Mesothelial cell of epicardium (in vitro differentiated cells): ENCODE results near the gene KCNQ5. TPM values are rescaled to one million over a fixed set of nuclear protein-coding genes. Genes with fewer than 3 reads are reported as not detected.

Source experiments
- DNase-seq, 2 experiments: peaks; one replicate each; pipeline ENCODE4 v3.0.0; 2021; ENCODE audit warnings: low spot score in 2 of 2; ENCODE audit not compliant: unreplicated experiment in 2 of 2
- H3K27ac Mint-ChIP-seq: 2 replicates; pipeline ENCODE4 v1.8.0; 2021; ENCODE audit warnings: mixed read lengths
- H3K27me3 Mint-ChIP-seq: 2 replicates; pipeline ENCODE4 v1.8.0; 2021; ENCODE audit warnings: low read depth, mixed read lengths
- H3K36me3 Mint-ChIP-seq: 2 replicates; pipeline ENCODE4 v1.8.0; 2021; ENCODE audit warnings: mixed read lengths
- H3K4me1 Mint-ChIP-seq: 2 replicates; pipeline ENCODE4 v1.8.0; 2021; ENCODE audit warnings: mixed read lengths
- H3K4me3 Mint-ChIP-seq: 2 replicates; pipeline ENCODE4 v1.8.0; 2021; ENCODE audit warnings: mild to moderate bottlenecking, moderate library complexity, mixed read lengths
- H3K9me3 Mint-ChIP-seq: 2 replicates; pipeline ENCODE4 v1.8.0; 2021; ENCODE audit warnings: mixed read lengths
- total RNA-seq: library from RNA; stranded (reverse); gene quantifications from 3 replicates; pipeline ENCODE4 v1.2.1, GENCODE V29; 2021
- TF ChIP-seq, protein P1 (sequence below): fragments of 200-600 bp; sonication (generic); IDR thresholded peaks from one replicate; pipeline ENCODE4 v1.5.0; 2021; ENCODE audit warnings: antibody characterized with exemption; ENCODE audit not compliant: unreplicated experiment

Gene KCNQ5
- total RNA-seq, 1 donor from 2014 or later, result 4.8 TPM

DNA sequence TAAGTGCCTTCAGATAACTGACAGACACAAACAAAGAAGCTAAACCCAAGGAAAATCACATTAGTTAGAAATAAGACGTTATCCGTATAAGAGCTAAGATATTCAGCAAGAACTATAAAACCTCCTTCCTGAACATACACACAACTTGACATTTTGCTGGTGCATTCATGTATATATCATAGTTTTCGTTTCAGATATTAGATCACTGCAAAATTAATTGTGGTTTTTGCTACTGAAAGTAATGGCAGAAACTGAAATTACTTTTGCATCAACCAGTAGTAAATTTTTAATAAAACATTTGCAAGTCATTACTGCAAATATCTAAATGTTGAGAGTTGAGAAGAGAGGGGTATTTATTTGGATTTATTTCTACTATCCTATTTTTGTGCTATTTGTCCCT lies 26.1 kb upstream of the KCNQ5 start:
- Mint-ChIP-seq H3K27me3 (peaks cover 18% of the 10 kb centered on the region), H3K9me3 (peaks cover 5% of the 10 kb centered on the region), H3K27ac (no peak overlapping the region)

DNA sequence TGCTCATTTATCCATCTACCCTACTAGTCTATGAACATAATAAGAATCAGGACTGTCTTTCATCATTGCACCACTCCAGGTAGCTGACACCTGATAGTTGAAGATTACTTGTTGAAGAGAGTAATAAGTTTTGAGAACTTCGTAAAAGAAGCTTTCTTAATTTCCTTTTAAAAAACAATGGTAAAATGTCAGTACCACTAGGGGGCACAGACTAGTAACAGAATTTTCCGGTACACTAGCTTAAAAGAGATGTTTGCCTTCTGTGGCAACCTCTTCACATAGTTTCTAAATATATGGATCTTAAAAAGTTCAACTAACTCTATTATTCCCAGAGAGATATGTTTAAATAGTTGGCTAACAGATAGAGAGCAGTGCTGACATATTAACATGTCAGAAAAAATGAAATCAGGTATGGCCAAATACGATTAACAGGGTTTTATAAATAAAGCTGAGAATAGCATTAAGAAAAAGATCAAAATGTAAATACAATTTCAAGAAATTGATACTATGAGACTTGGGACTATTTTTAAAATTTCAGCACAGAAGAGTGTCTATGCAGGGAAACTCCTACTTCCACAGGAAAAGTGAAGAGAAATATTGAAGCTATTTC lies 5.4 kb upstream of the KCNQ5 start:
- H3K9me3 Mint-ChIP-seq, result no peaks in the 10 kb centered on the region
- no peak for DNase-seq
- peaks cover 41% of the 10 kb centered on the region for H3K27me3 Mint-ChIP-seq
- no peak overlapping the region for H3K4me3 Mint-ChIP-seq
- H3K36me3 Mint-ChIP-seq, result no peaks in the 10 kb centered on the region
- TF ChIP-seq, protein P1, sequence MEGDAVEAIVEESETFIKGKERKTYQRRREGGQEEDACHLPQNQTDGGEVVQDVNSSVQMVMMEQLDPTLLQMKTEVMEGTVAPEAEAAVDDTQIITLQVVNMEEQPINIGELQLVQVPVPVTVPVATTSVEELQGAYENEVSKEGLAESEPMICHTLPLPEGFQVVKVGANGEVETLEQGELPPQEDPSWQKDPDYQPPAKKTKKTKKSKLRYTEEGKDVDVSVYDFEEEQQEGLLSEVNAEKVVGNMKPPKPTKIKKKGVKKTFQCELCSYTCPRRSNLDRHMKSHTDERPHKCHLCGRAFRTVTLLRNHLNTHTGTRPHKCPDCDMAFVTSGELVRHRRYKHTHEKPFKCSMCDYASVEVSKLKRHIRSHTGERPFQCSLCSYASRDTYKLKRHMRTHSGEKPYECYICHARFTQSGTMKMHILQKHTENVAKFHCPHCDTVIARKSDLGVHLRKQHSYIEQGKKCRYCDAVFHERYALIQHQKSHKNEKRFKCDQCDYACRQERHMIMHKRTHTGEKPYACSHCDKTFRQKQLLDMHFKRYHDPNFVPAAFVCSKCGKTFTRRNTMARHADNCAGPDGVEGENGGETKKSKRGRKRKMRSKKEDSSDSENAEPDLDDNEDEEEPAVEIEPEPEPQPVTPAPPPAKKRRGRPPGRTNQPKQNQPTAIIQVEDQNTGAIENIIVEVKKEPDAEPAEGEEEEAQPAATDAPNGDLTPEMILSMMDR, result peak; percentile 70
- no peak overlapping the region for H3K27ac Mint-ChIP-seq
- H3K4me1 Mint-ChIP-seq, result peaks cover 20% of the 10 kb centered on the region

More for the DNA sequence above, 26.1 kb upstream of the KCNQ5 start:
- TF ChIP-seq, protein P1, result no peak
- Mint-ChIP-seq H3K36me3 (no peaks in the 10 kb centered on the region), H3K4me1 (no peaks in the 10 kb centered on the region), H3K4me3 (no peak overlapping the region)
- DNase-seq, result no peak

DNA sequence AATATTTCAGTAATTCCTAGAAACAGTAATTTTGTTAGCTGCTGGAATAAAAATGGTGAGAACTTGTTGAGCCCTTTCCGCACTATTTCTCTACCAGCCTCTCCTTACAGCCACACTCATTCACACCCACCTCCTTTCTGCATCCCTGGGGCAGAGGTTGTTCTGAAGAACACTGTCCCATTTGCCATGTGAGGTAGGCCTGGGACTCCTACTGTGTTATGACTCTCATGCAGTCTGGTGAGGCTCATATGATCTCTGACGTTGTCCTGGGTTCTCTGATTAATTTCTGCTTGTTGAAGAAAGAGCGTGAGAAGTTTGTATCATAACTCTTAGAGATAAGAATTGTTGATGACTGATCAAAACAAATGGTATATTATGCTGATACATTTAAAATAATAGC lies 4.1 kb upstream of the KCNQ5 start:
- Mint-ChIP-seq H3K9me3 (no peaks in the 10 kb centered on the region), H3K27ac (no peak overlapping the region), H3K4me3 (no peak overlapping the region), H3K36me3 (no peaks in the 10 kb centered on the region), H3K27me3 (peaks cover 45% of the 10 kb centered on the region), H3K4me1 (peaks cover 22% of the 10 kb centered on the region)
- TF ChIP-seq, protein P1, result no peak
- DNase-seq, result no peak

DNA sequence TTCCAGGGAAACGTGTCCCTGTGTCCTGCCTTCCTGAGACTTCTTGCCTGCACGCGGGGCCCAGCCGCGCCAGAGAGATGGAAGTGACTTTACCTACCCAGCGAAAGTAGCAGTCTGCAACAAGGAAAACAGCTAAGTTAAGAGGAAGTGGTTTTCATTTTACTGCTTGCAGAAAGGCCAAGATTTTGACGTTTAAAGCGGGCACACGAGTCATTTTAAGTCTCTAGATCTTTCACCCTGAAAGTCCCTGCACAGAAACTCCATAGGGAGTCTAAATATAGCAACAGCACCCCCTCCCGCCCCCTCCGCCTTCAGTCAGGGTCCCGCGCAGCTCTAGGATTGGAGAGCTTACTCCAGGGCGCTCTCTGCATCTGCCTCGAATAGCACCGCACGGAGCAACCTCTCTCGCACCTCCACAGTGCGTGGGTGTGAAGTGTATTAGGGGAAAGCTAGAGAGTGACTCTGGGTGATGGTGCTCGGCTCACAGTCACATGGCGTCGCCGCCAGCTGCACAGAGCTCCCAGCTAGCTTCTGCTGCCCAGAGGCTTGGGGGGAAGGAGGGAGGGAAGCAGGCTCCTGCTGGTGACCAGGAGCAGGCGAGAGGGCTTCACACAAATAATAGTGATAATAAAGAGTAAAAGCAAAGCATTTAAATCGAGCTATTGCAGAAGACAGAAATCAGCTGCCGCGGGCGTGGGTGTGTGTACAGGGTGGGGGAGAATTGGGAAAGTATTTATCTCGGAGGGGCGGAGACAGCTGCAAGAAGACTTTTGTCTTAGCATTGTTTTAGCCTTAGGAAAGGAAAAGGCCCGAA lies 1.8 kb upstream of the KCNQ5 start:
- DNase-seq, result peak in 1 of 2 experiments; percentile 48
- peaks cover 37% of the 10 kb centered on the region for H3K4me1 Mint-ChIP-seq
- TF ChIP-seq, protein P1, result no peak
- peak overlapping the region; percentile 21 for H3K27ac Mint-ChIP-seq
- no peaks in the 10 kb centered on the region for H3K9me3 Mint-ChIP-seq
- H3K36me3 Mint-ChIP-seq, result no peaks in the 10 kb centered on the region
- peaks cover 55% of the 10 kb centered on the region for H3K27me3 Mint-ChIP-seq
- peak overlapping the region; percentile 70 for H3K4me3 Mint-ChIP-seq

DNA sequence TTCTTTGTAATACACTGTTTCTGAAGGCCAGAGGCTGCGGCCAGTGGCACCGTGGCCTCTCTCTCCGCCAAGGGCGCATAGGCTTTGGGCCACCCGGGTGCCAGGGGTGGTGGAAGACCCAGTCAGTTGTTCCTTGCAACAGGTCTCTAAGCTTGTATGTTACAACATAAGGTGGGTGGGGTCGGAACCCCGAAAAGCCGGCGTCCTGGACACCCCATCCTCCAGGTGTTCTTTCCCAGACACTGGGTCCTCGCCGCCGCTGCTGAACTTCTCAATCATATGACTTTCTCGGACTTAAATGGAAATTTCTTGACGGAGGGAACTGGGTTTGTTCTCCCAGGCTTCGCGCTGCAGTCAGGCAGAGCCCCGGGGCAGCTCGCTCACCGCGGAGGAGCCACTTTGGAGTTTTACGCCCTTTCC lies 983 bp upstream of the KCNQ5 start:
- H3K36me3 Mint-ChIP-seq, result no peaks in the 10 kb centered on the region
- H3K4me1 Mint-ChIP-seq, result peaks cover 37% of the 10 kb centered on the region
- TF ChIP-seq, protein P1, result no peak
- H3K4me3 Mint-ChIP-seq, result peak overlapping the region; percentile 70
- no peak overlapping the region for H3K27ac Mint-ChIP-seq
- no peak for DNase-seq
- peaks cover 51% of the 10 kb centered on the region for H3K27me3 Mint-ChIP-seq
- no peaks in the 10 kb centered on the region for H3K9me3 Mint-ChIP-seq
